ENCODE results near the gene PKIB. TPM values are rescaled to one million over a fixed set of nuclear protein-coding genes. Genes with fewer than 3 reads are reported as not detected.

Gene PKIB
- total and polyA plus RNA-seq, 2 of the 4 experiments (the other 2 are of a cell fraction) = 6.3 to 13.1 TPM

- Histone ChIP-seq H3K4ac (ENCODE audit: low read depth, low read length) (no peak overlapping the region), H3K56ac (ENCODE audit: extremely low read depth, insufficient read depth, low read length) (no peak overlapping the region), H2AFZ (replicated peaks; ENCODE audit: low read length, poor library complexity) (no peak overlapping the region), H2AK5ac (ENCODE audit: low read depth, low read length) (no peak overlapping the region), H2BK15ac (ENCODE audit: low read depth, low read length) (no peak overlapping the region), H3K4me3 (ENCODE audit: insufficient read depth, low read depth, low read length) (no peak overlapping the region), H3K27me3 (ENCODE audit: control insufficient read depth, insufficient read depth, low read length) (no peaks in the 10 kb centered on the region), H3K79me1 (ENCODE audit: low read depth in 1 of 2, low read length in 2 of 2) (no peaks in the 10 kb centered on the region), H3K14ac (replicated peaks; ENCODE audit: low read depth, low read length) (no peak overlapping the region), H3K18ac (ENCODE audit: low read depth, low read length) (no peak overlapping the region), H2BK5ac (ENCODE audit: low read depth, low read length, poor library complexity, severe bottlenecking) (no peak overlapping the region), H3K27ac (ENCODE audit: insufficient read depth, low read length) (no peak overlapping the region), H2AK9ac (replicated peaks; ENCODE audit: low read depth, low read length, poor library complexity) (no peak overlapping the region), H2BK120ac (ENCODE audit: low read depth, low read length) (no peak overlapping the region), H4K5ac (ENCODE audit: low read depth, low read length) (no peak overlapping the region), H4K91ac (ENCODE audit: insufficient read depth, low read depth, low read length) (no peak overlapping the region), H3K36me3 (ENCODE audit: control insufficient read depth, insufficient read depth, low read length) (no peaks in the 10 kb centered on the region), H3K9me3 (ENCODE audit: control insufficient read depth, insufficient read depth, low read length) (no peaks in the 10 kb centered on the region), H3K4me1 (ENCODE audit: control insufficient read depth, insufficient read depth, low read length) (no peaks in the 10 kb centered on the region), H4K20me1 (ENCODE audit: insufficient read depth, low read length) (no peaks in the 10 kb centered on the region), H4K8ac (ENCODE audit: low read depth in 2 of 2, low read length in 2 of 2) (no peak overlapping the region), H3K9me1 (ENCODE audit: insufficient read depth, low read length) (no peaks in the 10 kb centered on the region), H3K9ac (ENCODE audit: low read depth, low read length) (no peak overlapping the region), H2BK20ac (ENCODE audit: low read depth, low read length) (no peak overlapping the region), H3K4me2 (ENCODE audit: low read depth, low read length) (no peak overlapping the region), H3K23ac (ENCODE audit: low read depth, low read length) (no peak overlapping the region)
- in situ Hi-C loops (cut with MboI; ENCODE audit: low sequenced_read_pairs) (no loop called here), intact Hi-C loops (cut with micrococcal nuclease) (no loop called here), dilution Hi-C loops (cut with HindIII; ENCODE audit: low sequenced_read_pairs, unreplicated experiment) (no loop called here)
- no TSS peak for BruUV-seq (replicated peaks)
- POLR2A ChIA-PET (ENCODE audit: unreplicated experiment) = no interaction called here
- WGBS, 2 experiments (ENCODE audit: extremely low coverage in 2 of 2, insufficient read length in 1 of 2) = 22% methylated on average over 1 of the region's 3 CpGs; no CpG with 5 or more reads in 1 of the 2 experiments
- CTCF ChIA-PET = no interaction called here
- no peak for TF ChIP-seq MAFK (IDR thresholded peaks at IDR 0.05; ENCODE audit: low read depth, low read length)
- TF ChIP-seq CEBPB (IDR thresholded peaks at IDR 0.05; ENCODE audit: low read depth, low read length) = 0 out of 2 replicates have a peak, but pooled peaks have one; percentile 9
- no peak for ATAC-seq (ENCODE audit: low read depth)
- DNase-seq = no peak
These were observed 21.5 kb downstream of the PKIB start for GRCh38 chr6:122631571-122632249.

Measured in IMR-90 (cell line).